Stimulated activated CD4-positive, alpha-beta T cell treated with anti-CD3 and anti-CD28 coated beads, Interleukin-1b, Interleukin-23, amount 100 ng/mL, for 1 hour (primary cell): ENCODE data around the gene GDAP2.

ENCODE experiments used
- DNase-seq, 2 donors: peaks; one replicate each; pipeline ENCODE4 v3.0.0-alpha.2; 2020; ENCODE audit warnings: low read depth in 2 of 2

GDAP2 gene

DNA sequence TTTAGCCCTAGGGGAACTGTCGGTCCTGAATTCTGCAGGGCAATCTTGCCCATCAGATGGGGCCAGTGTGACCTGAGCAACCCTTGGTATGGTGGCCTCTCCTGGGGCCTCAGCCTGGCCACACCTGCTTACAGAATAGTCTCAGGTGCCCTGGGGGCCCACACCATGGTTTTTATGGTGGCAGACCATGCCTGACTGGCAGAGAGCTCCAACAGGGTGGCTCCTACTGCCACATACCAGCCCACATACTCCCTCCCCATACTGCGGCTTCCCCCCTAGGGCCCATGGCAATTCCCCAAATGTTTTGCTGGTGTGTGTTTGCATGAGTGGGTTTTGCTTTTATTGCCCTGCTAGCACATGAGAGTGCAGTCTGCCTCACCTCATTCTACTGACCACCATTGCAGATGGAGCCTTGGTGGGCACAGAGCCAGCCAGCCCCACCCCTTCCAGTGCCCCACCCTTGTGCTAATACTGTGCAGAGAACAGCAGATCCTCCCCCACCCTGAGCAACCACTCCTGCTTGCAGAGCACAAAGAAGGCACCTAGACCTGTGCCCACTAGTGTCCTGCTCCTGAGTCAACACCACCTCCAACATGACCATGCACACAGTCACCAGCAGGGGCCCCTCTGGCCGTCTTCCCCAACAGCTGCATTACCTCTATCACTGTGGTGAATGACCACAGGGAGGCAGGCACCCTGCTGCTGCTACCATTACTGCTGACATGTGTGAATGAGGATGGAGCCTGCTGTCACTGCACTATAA, 86.8 kb downstream of the GDAP2 start:
- no peak for DNase-seq

DNA sequence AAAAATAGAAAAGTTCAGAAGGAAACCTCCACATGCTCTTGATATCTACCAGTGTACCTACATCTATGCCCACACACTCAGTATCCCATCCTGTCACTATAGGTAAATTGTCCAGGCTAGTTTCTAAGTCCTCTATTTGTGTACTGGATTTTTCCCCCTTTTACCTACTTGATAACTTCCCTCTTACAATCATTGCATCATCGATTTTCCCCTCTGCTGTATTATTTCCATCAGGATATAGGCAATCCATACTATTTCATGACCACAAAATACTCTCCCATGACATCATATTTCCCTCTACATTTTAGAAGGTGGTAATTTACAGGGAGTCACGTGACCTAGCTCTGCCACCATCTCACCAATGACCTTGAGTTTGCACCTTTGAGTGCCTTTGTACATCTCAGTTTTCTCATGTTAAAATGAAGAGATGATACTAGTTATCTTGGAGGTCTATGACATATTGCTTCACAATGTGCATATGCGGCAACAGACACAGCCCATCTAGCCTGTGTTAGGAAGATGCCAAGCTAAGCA, 88.2 kb downstream of the GDAP2 start:
- DNase-seq: no peak

- no peak for DNase-seq
Measured at GRCh38 chr1:117838911-117839310, 90.5 kb downstream of the GDAP2 start.

DNA sequence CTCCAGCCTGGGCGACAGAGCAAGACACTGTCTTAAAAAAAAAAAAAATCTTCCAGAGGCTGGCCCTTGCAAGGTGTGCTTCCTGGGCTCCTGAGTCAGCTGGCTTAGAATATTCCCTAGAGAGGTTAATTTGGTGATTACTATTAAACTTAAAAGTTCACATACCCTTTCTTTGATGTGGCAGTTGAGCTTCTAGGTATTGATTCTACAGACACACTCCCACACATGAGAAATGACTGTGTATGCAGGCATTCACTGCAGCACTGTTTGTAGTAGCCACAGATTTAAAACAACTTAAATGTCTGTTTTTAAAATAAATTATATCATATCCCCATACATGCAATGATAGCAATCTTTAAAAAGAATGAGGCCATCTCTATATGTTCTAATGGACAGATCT, 93.4 kb downstream of the GDAP2 start:
- DNase-seq: no peak

- DNase-seq: no peak
Measured at GRCh38 chr1:117834416-117834815, 95.0 kb downstream of the GDAP2 start.

- DNase-seq: no peak
Measured at GRCh38 chr1:117832453-117832852, 97.0 kb downstream of the GDAP2 start.

DNA sequence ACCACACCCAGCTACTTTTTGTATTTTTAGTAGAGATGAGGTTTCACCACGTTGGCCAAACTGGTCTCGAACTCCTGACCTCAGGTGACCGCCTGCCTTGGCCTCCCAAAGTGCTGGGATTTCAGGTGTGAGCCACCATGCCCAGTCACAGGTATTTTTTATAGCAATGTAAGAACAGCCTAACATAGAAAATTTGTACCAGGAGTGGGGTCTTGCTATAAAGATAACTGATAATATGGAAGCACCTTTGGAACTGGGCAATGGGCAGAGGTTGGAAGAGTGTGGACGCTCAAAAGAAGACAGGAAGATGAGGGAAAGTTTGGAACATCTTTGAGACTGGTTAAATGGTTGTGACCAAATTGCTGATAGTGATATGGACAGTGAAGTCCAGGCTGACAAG, 99.2 kb downstream of the GDAP2 start:
- no peak for DNase-seq

DNA sequence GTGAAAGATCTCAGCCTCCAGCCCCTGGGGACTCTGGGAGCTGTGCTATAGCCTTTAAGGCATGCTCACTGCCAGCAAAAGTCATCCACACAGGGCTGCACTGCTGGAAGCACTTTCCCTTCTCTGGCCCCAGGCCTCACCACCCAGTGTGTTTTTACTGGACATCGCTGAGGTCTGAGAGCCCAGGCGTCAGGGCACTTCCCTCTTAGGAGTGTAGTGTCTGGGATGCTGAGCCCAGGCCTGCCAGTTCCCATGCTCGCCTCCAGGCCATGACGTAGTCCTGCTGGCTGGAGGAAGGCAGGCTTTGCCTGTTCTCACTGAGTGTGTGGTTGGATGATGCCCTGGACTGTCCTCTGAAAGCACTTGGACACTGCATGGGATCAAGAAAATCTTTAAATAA, 101.2 kb downstream of the GDAP2 start:
- DNase-seq: no peak

DNA sequence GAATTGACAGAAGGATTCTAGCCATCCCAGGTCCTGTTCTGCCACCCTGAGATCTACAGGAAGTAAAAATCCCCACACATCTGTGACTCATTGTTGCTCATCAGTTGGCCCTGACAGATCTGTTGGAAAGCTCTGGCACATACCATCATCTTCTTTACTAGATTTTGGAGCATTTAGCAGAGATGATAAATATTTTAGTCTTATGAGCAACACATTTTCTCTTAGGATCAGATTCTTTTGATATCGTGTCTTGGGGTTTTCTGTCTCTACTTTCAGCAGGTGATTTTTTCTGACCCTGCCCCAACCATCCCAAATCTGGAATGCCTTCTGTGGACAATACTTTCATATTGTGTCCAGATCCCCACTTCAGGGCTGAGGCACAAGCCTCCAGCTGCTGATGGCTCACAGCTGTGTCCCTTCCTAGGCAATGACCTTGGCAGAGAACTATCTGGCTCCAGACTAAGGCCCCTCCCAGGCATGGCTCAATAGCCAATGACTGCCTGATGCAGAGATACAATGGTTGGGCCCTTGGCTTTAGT, 102.8 kb downstream of the GDAP2 start:
- DNase-seq: no peak

DNA sequence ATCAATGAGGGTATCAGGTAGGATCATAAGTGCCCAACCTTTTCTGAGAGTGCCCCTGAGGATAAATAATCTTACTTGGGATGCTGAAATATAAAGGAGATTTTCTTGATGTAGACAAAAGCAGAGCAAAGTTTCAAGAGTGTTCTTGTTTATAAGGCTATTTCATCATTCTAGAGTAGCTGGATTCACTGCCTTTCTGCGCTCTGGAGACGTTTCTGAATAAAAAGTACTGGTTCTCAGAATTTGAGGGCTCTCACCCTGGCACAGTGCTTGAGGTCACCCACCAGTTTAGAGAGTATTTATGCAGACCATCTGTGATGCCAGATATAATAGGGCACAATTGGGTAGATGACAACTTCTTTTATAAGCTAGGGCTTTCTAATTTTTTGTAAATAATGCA, 103.3 kb downstream of the GDAP2 start:
- no peak for DNase-seq

- no peak for DNase-seq
Measured at GRCh38 chr1:117825414-117825813, 104.0 kb downstream of the GDAP2 start.

DNA sequence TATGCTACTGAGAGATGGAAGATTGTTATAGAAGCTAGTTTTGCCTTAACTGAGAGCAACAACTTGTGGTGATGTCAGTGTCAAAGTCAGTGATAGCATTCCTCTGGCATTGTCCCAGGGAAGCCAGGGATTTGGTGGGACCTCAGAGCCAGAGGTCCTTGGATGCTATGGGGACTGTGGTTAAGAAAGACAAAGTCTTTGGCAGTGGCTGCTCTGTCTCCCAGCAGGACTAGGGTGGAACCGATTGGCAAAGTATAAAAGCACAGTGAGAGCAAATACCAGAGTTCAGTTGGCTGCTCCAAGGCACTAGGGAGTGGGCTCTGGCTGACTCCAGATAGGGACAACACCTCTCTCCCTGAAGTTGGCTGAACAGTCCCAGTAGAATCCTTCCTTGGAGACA, 104.8 kb downstream of the GDAP2 start:
- no peak for DNase-seq

DNA sequence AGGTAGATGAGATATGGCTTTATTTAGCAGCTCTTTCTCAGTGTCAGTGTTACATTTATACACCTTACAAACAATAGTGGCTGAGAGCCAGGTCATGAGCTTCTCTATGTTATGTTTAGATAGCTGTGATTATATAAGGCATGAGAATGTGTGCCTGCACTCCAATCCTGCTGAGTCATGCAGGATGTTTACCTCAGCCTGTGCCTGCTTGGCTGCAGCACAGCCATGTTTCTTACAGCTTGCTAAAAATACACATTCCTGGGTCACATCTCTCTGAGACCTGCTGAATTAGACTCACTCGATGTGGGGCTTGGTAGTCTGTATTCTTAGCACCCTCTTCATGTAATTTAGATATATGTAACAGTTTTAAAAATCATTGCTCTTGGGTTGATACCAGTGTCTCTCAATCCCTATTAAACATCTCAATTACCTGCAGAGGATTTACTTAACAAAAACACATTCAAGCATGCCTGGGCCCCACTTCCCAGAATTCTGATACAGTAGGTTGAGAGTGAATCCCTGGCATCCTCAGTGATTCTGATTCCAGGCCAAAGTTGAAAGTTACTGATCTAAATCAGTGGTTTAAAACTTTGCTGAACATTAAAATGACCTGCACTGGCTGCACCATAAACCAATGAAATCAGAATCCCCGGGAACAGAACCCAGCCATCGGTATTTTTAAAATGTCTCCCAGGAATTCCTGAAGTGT, 107.5 kb downstream of the GDAP2 start:
- DNase-seq: no peak

- no peak for DNase-seq
Measured at GRCh38 chr1:117821382-117821755, 108.1 kb downstream of the GDAP2 start.

- no peak for DNase-seq
Measured at GRCh38 chr1:117820694-117821381, 108.6 kb downstream of the GDAP2 start.

- DNase-seq: no peak
Measured at GRCh38 chr1:117820096-117820495, 109.3 kb downstream of the GDAP2 start.

- DNase-seq: no peak
Measured at GRCh38 chr1:117819301-117819700, 110.1 kb downstream of the GDAP2 start.

DNA sequence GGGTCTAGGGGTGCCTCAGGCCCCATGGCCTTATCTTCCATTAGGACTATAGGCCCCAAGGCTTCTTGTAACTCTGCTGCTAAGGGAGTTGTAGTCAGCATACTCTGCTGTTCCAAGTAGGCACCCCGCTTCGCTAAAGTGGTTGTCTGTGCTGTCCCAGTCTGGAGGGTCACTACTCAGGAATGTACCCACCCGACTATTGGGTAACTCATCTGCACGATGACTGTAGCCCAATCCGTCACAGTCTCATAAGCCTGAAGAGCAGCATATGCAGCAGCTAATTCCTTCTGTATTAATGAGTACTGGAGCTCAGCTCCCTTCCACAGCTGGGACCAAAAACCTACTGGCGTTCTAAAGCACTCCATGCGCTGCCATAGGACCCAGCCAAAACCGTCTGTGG, 111.0 kb downstream of the GDAP2 start:
- no peak for DNase-seq

GRCh38 chr1:117817629-117818028, 111.8 kb downstream of the GDAP2 start:
- DNase-seq: no peak

GRCh38 chr1:117815926-117816325, 113.5 kb downstream of the GDAP2 start:
- DNase-seq: no peak

- no peak for DNase-seq
Measured at GRCh38 chr1:117814856-117815797, 114.3 kb downstream of the GDAP2 start.
